ENCODE results near the gene HOXA10.

The HOXA10 gene

DNA sequence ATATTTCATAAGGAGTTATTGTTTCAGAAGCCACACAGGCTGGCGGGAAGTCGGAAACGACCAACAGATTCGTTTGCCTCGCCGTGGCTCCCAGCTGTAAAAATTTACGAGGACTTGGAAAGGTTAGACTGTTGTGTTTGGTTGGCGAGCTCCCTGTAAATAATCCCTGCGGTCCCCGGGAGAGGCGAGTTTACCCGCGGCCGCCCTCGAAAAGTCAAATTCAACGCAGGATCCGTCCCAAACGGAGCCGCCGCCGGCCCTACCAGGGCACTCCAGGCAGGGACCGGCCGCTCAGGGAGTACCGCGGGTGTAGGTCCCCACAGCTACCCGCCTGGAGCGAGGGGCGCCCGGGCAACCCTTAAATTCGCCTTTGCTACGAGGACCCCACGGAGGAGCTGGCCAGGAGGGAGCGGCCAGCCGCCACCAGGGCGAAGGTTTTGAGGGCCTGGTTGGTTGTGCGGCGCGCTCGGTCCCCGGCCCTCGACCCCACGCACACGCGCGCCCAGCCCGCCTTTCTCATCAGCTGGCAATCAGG, 8.1 kb downstream of the HOXA10 start:
- DNase-seq (ENCODE audit: low read depth in 1 of 2, low spot score in 1 of 2), result no peak
- Histone ChIP-seq H3K4me3 (replicated peaks; ENCODE audit: insufficient read depth, low read length) (no peak overlapping the region), H3K27me3 (ENCODE audit: insufficient read depth, poor library complexity, severe bottlenecking) (peaks cover 68% of the 10 kb centered on the region), H3K27ac (replicated peaks) (no peak overlapping the region)
- TF ChIP-seq POLR2AphosphoS5 (IDR thresholded peaks at IDR 0.05; ENCODE audit: low read depth) (no peak), SPI1 (IDR thresholded peaks at IDR 0.05; ENCODE audit: borderline replicate concordance, low read depth) (no peak), GABPA (IDR thresholded peaks at IDR 0.05; ENCODE audit: low read depth) (no peak)
- TF ChIP-seq, protein P1, sequence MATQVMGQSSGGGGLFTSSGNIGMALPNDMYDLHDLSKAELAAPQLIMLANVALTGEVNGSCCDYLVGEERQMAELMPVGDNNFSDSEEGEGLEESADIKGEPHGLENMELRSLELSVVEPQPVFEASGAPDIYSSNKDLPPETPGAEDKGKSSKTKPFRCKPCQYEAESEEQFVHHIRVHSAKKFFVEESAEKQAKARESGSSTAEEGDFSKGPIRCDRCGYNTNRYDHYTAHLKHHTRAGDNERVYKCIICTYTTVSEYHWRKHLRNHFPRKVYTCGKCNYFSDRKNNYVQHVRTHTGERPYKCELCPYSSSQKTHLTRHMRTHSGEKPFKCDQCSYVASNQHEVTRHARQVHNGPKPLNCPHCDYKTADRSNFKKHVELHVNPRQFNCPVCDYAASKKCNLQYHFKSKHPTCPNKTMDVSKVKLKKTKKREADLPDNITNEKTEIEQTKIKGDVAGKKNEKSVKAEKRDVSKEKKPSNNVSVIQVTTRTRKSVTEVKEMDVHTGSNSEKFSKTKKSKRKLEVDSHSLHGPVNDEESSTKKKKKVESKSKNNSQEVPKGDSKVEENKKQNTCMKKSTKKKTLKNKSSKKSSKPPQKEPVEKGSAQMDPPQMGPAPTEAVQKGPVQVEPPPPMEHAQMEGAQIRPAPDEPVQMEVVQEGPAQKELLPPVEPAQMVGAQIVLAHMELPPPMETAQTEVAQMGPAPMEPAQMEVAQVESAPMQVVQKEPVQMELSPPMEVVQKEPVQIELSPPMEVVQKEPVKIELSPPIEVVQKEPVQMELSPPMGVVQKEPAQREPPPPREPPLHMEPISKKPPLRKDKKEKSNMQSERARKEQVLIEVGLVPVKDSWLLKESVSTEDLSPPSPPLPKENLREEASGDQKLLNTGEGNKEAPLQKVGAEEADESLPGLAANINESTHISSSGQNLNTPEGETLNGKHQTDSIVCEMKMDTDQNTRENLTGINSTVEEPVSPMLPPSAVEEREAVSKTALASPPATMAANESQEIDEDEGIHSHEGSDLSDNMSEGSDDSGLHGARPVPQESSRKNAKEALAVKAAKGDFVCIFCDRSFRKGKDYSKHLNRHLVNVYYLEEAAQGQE (IDR thresholded peaks at IDR 0.05; ENCODE audit: insufficient replicate concordance, low read depth), result no peak
- TF ChIP-seq, protein P2, sequence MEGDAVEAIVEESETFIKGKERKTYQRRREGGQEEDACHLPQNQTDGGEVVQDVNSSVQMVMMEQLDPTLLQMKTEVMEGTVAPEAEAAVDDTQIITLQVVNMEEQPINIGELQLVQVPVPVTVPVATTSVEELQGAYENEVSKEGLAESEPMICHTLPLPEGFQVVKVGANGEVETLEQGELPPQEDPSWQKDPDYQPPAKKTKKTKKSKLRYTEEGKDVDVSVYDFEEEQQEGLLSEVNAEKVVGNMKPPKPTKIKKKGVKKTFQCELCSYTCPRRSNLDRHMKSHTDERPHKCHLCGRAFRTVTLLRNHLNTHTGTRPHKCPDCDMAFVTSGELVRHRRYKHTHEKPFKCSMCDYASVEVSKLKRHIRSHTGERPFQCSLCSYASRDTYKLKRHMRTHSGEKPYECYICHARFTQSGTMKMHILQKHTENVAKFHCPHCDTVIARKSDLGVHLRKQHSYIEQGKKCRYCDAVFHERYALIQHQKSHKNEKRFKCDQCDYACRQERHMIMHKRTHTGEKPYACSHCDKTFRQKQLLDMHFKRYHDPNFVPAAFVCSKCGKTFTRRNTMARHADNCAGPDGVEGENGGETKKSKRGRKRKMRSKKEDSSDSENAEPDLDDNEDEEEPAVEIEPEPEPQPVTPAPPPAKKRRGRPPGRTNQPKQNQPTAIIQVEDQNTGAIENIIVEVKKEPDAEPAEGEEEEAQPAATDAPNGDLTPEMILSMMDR (IDR thresholded peaks at IDR 0.05; ENCODE audit: insufficient read depth, low read length), result no peak

DNA sequence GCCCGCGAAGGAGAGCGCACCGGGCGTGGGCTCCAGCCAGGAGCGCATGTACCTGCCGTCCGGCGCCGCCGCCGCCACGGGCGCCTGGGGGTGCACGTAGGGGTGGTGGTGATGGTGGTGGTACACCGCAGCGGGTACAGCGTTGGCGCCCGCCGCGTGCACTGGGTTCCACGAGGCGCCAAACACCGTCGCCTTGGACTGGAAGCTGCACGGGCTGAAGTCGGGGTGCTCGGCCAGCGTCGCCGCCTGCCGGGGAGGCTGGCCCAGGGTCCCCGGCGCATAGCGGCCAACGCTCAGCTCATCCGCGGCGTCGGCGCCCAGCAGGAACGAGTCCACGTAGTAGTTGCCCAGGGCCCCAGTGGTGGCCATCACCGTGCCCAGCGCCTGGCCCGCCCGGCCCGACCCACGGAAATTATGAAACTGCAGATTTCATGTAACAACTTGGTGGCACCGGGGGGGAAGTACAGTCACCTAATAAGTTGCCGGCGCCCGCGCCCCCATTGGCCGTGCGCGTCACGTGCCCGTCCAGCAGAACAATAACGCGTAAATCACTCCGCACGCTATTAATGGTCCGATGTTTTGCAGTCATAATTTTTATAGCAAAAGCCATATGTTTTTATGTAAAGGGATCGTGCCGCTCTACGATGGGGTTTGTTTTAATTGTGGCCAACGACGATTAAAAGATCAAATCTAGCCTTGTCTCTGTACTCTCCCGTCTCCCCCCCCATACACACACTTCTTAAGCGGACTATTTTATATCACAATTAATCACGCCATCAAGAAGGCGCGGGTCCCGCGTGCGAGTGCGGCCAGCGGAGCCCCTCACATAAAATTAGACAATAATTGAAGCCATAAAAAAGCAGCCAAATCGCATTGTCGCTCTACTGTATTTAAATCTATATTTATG, 8.8 kb downstream of the HOXA10 start, which contains the start of gene HOXA9:
TSS of gene HOXA9 (minus strand) at position 449 of the 907 bp plus-strand sequence. CDS start at position 369, 80 bp downstream.
- DNase-seq (ENCODE audit: low read depth in 1 of 2, low spot score in 1 of 2), result peak in 1 of 2 experiments; percentile 46
- H3K27ac ChIP-seq (replicated peaks), result no peak within 1 kb of the TSS
- H3K4me3 ChIP-seq (replicated peaks; ENCODE audit: insufficient read depth, low read length), result peak within 1 kb of the TSS; percentile 11
- TF ChIP-seq POLR2AphosphoS5 (IDR thresholded peaks at IDR 0.05; ENCODE audit: low read depth), result 0 out of 2 replicates have a peak, but pooled peaks have one; percentile 13
- TF ChIP-seq, protein P1 (IDR thresholded peaks at IDR 0.05; ENCODE audit: insufficient replicate concordance, low read depth), result no peak
- H3K27me3 ChIP-seq (ENCODE audit: insufficient read depth, poor library complexity, severe bottlenecking), result peaks cover 63% of the 10 kb centered on the region

DNA sequence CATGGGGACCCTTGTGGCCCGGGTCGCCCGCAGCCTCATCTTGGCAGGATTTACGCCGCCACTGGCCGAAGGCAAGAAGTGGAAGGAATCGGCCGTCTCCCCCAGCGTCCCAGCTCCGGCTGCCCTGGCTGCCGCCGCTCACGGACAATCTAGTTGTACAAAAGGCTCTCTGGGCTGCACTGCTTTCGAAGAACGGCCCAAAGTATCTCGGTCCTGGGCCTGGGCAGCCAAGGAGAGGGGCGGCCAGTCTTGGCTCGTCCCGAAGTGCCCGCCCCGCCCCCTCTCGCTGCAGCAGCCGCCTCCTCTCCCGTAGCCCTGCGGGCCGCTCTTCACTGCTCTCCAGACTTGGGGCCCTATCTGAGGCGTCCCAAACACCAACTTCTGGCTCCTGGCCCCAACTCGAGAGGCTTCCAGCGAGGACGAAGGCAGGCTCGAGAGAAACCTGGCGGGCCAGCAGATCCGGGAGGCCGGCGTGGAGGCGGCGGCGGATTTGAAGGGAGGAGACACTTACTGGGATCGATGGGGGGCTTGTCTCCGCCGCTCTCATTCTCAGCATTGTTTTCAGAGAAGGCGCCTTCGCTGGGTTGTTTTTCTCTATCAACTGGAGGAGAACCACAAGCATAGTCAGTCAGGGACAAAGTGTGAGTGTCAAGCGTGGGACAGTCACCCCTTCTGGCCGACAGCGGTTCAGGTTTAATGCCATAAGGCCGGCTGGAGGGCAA, 9.6 kb downstream of the HOXA10 start:
- H3K4me3 ChIP-seq (replicated peaks; ENCODE audit: insufficient read depth, low read length), result no peak overlapping the region
- DNase-seq (ENCODE audit: low read depth in 1 of 2, low spot score in 1 of 2), result no peak
- TF ChIP-seq GABPA (IDR thresholded peaks at IDR 0.05; ENCODE audit: low read depth) (no peak), SPI1 (IDR thresholded peaks at IDR 0.05; ENCODE audit: borderline replicate concordance, low read depth) (no peak), POLR2AphosphoS5 (IDR thresholded peaks at IDR 0.05; ENCODE audit: low read depth) (no peak)
- TF ChIP-seq, protein P1 (IDR thresholded peaks at IDR 0.05; ENCODE audit: insufficient replicate concordance, low read depth), result no peak
- TF ChIP-seq, protein P2 (IDR thresholded peaks at IDR 0.05; ENCODE audit: insufficient read depth, low read length), result no peak
- H3K27ac ChIP-seq (replicated peaks), result no peak overlapping the region
- peaks cover 63% of the 10 kb centered on the region for H3K27me3 ChIP-seq (ENCODE audit: insufficient read depth, poor library complexity, severe bottlenecking)
